ENCODE results near the gene CMTM8. TPM values are rescaled to one million over a fixed set of nuclear protein-coding genes. Genes with fewer than 3 reads are reported as not detected.

Gene CMTM8
- total and polyA plus RNA-seq, 10 of the 15 experiments (the other 5 are each of a cell fraction or from before 2014, with no cell fraction given): 0.11 to 0.23 TPM; not detected in 8

DNA sequence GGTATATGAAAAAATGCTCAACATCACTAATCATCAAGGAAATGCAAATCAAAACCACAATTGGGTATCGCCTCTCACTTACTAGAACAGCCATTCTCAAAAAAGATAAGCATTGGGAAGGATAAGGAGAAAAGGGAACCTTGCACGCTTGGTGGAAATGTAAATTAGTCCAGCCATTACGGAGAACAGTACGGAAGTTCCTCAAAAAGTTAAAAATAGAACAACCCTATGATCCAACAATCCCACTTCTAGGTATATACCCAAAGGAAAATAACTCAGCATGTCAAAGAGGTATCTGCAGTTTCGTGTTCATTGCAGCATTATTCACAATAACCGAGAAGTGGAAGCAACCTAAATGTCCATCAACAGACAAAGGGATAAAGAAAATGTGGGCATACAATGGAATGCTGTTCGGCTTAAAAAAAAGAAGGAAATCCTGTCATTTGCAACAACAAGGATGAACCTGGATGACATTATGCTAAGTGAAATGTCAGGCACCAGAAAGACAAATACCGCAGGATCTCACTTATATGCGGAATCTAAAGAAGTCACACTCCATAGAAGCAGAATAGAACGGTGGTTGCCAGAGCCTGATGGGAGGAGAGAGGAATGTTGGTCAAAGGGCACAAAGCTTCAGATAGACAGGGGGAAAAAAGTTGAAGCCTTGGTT, 141.5 kb downstream of the CMTM8 start (continued):
- TF ChIP-seq POU2F2 (IDR thresholded peaks at IDR 0.05; ENCODE audit: borderline replicate concordance, low read depth, low read length): no peak
- no peak for TF ChIP-seq CBX3 (IDR thresholded peaks at IDR 0.05; ENCODE audit: borderline replicate concordance, low read depth)
- TF ChIP-seq, protein P1, sequence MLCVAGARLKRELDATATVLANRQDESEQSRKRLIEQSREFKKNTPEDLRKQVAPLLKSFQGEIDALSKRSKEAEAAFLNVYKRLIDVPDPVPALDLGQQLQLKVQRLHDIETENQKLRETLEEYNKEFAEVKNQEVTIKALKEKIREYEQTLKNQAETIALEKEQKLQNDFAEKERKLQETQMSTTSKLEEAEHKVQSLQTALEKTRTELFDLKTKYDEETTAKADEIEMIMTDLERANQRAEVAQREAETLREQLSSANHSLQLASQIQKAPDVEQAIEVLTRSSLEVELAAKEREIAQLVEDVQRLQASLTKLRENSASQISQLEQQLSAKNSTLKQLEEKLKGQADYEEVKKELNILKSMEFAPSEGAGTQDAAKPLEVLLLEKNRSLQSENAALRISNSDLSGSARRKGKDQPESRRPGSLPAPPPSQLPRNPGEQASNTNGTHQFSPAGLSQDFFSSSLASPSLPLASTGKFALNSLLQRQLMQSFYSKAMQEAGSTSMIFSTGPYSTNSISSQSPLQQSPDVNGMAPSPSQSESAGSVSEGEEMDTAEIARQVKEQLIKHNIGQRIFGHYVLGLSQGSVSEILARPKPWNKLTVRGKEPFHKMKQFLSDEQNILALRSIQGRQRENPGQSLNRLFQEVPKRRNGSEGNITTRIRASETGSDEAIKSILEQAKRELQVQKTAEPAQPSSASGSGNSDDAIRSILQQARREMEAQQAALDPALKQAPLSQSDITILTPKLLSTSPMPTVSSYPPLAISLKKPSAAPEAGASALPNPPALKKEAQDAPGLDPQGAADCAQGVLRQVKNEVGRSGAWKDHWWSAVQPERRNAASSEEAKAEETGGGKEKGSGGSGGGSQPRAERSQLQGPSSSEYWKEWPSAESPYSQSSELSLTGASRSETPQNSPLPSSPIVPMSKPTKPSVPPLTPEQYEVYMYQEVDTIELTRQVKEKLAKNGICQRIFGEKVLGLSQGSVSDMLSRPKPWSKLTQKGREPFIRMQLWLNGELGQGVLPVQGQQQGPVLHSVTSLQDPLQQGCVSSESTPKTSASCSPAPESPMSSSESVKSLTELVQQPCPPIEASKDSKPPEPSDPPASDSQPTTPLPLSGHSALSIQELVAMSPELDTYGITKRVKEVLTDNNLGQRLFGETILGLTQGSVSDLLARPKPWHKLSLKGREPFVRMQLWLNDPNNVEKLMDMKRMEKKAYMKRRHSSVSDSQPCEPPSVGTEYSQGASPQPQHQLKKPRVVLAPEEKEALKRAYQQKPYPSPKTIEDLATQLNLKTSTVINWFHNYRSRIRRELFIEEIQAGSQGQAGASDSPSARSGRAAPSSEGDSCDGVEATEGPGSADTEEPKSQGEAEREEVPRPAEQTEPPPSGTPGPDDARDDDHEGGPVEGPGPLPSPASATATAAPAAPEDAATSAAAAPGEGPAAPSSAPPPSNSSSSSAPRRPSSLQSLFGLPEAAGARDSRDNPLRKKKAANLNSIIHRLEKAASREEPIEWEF (IDR thresholded peaks at IDR 0.05; ENCODE audit: insufficient replicate concordance, low read depth, low read length): no peak
- TF ChIP-seq, protein P2, sequence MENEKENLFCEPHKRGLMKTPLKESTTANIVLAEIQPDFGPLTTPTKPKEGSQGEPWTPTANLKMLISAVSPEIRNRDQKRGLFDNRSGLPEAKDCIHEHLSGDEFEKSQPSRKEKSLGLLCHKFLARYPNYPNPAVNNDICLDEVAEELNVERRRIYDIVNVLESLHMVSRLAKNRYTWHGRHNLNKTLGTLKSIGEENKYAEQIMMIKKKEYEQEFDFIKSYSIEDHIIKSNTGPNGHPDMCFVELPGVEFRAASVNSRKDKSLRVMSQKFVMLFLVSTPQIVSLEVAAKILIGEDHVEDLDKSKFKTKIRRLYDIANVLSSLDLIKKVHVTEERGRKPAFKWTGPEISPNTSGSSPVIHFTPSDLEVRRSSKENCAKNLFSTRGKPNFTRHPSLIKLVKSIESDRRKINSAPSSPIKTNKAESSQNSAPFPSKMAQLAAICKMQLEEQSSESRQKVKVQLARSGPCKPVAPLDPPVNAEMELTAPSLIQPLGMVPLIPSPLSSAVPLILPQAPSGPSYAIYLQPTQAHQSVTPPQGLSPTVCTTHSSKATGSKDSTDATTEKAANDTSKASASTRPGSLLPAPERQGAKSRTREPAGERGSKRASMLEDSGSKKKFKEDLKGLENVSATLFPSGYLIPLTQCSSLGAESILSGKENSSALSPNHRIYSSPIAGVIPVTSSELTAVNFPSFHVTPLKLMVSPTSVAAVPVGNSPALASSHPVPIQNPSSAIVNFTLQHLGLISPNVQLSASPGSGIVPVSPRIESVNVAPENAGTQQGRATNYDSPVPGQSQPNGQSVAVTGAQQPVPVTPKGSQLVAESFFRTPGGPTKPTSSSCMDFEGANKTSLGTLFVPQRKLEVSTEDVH (IDR thresholded peaks at IDR 0.05; ENCODE audit: low read depth, partially characterized antibody): no peak
- no peak for TF ChIP-seq BCL11A (IDR thresholded peaks at IDR 0.05; ENCODE audit: low read depth, low read length)
- no peak for TF ChIP-seq ZNF622 (IDR thresholded peaks at IDR 0.05)
- TF ChIP-seq EGR1 (IDR thresholded peaks at IDR 0.05; ENCODE audit: borderline replicate concordance in 1 of 2, low read depth in 2 of 2, low read length in 2 of 2): no peak
- no peak for TF ChIP-seq NBN (IDR thresholded peaks at IDR 0.05)
- no peak for TF ChIP-seq FOXK2 (IDR thresholded peaks at IDR 0.05)
- TF ChIP-seq SPI1 (IDR thresholded peaks at IDR 0.05; ENCODE audit: borderline replicate concordance, insufficient read depth, low read depth, low read length): no peak
